Uterus (tissue), 2 donors: Measurements from ENCODE around the gene RNF146.

Experiments used
- POLR2A ChIP-seq, 2 donors: fragments of 450-650 bp; IDR thresholded peaks; one replicate each; pipeline ENCODE4 v1.6.1; 2016; ENCODE audit warnings: antibody characterized with exemption in 2 of 2, mild to moderate bottlenecking in 1 of 2, moderate library complexity in 1 of 2
- TF ChIP-seq, protein P1 (sequence below), 4 experiments: fragments of 200-600 bp in 2 of 4; fragments of 450-650 bp in 2 of 4; sonication (generic) in 2 of 4; IDR thresholded peaks; one replicate each; pipeline ENCODE4 v1.5.1; 2016 to 2019; ENCODE audit warnings: antibody characterized with exemption in 4 of 4, mild to moderate bottlenecking in 2 of 4, moderate library complexity in 1 of 4

GRCh38 chr6:127300411-127300810 is 33.7 kb downstream of the RNF146 start:
- TF ChIP-seq, protein P1, sequence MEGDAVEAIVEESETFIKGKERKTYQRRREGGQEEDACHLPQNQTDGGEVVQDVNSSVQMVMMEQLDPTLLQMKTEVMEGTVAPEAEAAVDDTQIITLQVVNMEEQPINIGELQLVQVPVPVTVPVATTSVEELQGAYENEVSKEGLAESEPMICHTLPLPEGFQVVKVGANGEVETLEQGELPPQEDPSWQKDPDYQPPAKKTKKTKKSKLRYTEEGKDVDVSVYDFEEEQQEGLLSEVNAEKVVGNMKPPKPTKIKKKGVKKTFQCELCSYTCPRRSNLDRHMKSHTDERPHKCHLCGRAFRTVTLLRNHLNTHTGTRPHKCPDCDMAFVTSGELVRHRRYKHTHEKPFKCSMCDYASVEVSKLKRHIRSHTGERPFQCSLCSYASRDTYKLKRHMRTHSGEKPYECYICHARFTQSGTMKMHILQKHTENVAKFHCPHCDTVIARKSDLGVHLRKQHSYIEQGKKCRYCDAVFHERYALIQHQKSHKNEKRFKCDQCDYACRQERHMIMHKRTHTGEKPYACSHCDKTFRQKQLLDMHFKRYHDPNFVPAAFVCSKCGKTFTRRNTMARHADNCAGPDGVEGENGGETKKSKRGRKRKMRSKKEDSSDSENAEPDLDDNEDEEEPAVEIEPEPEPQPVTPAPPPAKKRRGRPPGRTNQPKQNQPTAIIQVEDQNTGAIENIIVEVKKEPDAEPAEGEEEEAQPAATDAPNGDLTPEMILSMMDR (IDR thresholded peaks at IDR 0.05) = no peak
- TF ChIP-seq POLR2A (IDR thresholded peaks at IDR 0.05) = no peak
